Breast epithelium (tissue), 4 donors: ENCODE measurements around the gene MTSS2. TPM values are rescaled to one million over a fixed set of nuclear protein-coding genes. Genes with fewer than 3 reads are reported as not detected.

Source experiments
- DNase-seq, 2 donors: peaks; one replicate each; pipeline ENCODE4 v3.0.0-alpha.2; 2019; ENCODE audit warnings: low spot score in 2 of 2
- H3K27ac ChIP-seq, 2 donors: fragments of 200-600 bp; sonication (generic) in 1 of 2; one replicate each; pipeline ENCODE4 v1.5.1; 2016 to 2019; ENCODE audit warnings: mild to moderate bottlenecking in 1 of 2
- H3K27me3 ChIP-seq, 2 donors: fragments of 200-600 bp; sonication (generic) in 1 of 2; one replicate each; pipeline versions ENCODE4 v1.5.1 to v1.6.0; 2017 to 2019; ENCODE audit warnings: control low read depth in 1 of 2, mild to moderate bottlenecking in 1 of 2
- H3K36me3 ChIP-seq: fragments of 200-600 bp; one replicate; pipeline ENCODE4 v1.5.1; 2019
- H3K4me1 ChIP-seq, 2 donors: fragments of 200-600 bp; sonication (generic); one replicate each; pipeline ENCODE4 v1.5.1; 2016 to 2019; ENCODE audit warnings: control low read depth in 1 of 2
- H3K4me3 ChIP-seq, 3 donors: fragments of 200-600 bp; sonication (generic); 1 replicate in 2 of 3; 2 replicates in 1 of 3; pipeline ENCODE4 v1.5.1; 2016 to 2019; ENCODE audit warnings: mild to moderate bottlenecking in 3 of 3, moderate library complexity in 2 of 3
- H3K9me3 ChIP-seq, 2 donors: fragments of 200-600 bp; sonication (generic) in 1 of 2; one replicate each; pipeline ENCODE4 v1.5.1; 2016 to 2019; ENCODE audit warnings: control low read depth in 1 of 2
- CTCF ChIP-seq, 3 donors: fragments of 450-650 bp; IDR thresholded peaks; one replicate each; pipeline ENCODE4 v1.5.1; 2016 to 2017; ENCODE audit warnings: antibody characterized with exemption in 3 of 3, mild to moderate bottlenecking in 3 of 3, moderate library complexity in 3 of 3
- POLR2A ChIP-seq: fragments of 450-650 bp; IDR thresholded peaks from one replicate; pipeline ENCODE4 v1.6.1; 2016; ENCODE audit warnings: antibody characterized with exemption, mild to moderate bottlenecking, moderate library complexity
- POLR2AphosphoS5 ChIP-seq, 3 donors: sonication (generic); formaldehyde crosslinking; IDR thresholded peaks; one replicate each; pipeline ENCODE4 v1.6.1; 2017; ENCODE audit warnings: antibody characterized with exemption in 3 of 3
- intact Hi-C: fragments of 100-400 bp; cut with DNase I; formaldehyde crosslinking; loops from one replicate; pipeline ENCODE4 v1.15.1; 2023; ENCODE audit warnings: low total_unique reads
- total RNA-seq, 3 donors: library from RNA; depleted of rRNA; stranded (reverse); fragments of >200 nt; gene quantifications; one replicate each; pipeline ENCODE4 v1.1.0, GENCODE V29; 2016

MTSS2 gene
- total RNA-seq, 3 donors from 2014 or later: 9.4 to 28.8 (median 22.8) TPM

DNA sequence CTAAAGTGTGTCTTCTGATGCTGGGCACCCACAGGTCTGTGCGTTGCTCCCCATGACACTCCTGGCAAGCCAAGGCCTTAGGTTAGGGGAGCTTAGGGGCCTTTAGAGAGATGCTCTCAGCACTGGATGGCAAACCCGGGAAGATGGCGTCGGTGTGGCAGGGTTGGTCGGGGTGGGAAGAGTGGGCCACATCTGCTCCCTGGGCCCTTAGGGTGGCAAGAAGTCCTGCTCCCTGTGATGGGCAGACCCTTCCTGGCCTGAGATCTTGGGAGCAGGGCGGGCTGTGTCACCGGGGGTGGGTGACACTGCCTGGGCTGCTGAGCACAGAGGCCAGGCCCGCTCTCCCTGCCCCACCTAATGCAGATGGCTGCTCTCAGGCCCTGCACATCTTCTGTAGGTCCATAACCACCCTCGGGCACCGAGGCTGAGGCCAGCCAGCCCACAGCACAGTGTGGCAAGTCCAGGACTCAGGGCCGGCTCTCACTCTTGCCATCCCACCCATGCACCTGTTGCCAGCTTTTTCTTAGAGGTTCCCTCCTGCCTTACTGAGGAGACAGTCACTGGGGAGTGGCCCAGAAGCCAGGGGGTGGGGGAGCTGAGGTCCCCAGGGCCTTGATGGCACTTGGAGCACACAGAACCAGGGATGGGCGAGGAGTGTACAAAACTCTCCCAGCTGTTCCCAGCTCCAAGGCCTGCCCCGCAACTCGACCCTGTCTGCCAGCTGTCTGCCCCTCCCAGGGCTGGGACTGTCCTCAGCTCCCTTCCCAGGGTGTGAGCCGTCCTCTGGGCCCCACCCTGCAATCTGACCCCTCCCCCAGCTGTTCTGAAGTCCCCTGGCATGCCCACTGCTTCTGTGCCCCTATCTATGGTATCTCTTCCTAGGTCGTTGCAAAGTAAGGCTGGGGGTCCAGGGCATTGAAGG, 4.4 kb upstream of the MTSS2 start:
- H3K4me1 ChIP-seq: peaks cover 25 to 53% of the 10 kb centered on the region in 2 donors
- H3K4me3 ChIP-seq: no peak overlapping the region
- DNase-seq: no peak
- no peaks in the 10 kb centered on the region for H3K27me3 ChIP-seq
- H3K36me3 ChIP-seq: no peaks in the 10 kb centered on the region
- peak overlapping the region; percentile 93 to 96 for H3K27ac ChIP-seq
- no peaks in the 10 kb centered on the region for H3K9me3 ChIP-seq
- TF ChIP-seq POLR2AphosphoS5 (IDR thresholded peaks at IDR 0.05): no peak
- TF ChIP-seq POLR2A: no peak
- no peak for TF ChIP-seq CTCF (IDR thresholded peaks at IDR 0.05)
- intact Hi-C loops: no loop called here

DNA sequence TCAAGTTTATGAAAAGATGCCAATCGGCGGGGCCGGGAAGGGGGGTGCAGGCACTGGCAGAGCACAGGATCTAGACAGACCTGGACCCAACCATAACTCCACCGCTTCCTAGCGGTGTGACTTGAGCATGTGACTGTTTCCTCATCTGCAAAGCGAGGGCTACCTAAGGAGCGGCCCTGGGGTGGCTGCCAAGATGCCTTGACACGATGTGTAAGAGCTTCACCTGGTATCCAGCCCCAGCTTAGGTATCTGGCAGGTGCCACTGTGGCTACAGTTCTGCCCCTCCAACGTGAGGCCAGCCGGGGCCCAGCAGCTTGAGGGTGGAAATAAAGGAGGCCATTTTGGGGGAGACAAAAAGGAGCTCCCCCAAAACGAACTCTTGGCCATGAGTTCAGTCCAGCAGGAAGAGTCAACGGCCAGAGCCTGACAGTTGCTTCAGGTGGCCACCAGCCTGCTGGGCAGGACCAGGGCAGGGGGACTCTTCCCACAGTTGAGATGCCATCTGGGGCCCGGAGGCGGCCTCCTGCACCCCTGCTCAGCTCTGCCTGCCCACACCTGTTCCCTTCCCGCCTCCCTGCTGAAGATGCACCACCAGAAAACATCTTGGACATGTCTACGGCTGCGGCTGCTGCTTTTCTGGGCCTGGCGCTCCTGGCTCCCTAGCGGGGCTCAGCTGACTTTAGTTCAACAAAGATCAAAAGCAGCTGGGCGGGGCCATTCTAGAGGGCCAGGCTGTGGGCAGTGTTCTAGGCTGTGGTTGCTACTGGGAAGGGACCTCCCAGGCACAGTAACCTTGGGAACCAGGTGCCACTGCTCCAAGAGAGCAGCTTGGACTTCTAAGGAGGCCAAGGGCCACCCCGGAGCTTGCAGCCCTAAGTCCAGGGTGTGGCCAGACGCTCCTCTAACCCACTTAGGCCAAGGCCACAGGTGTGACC, 3.4 kb upstream of the MTSS2 start:
- intact Hi-C loops: no loop called here
- no peaks in the 10 kb centered on the region for H3K9me3 ChIP-seq
- TF ChIP-seq POLR2A (no peak), CTCF (IDR thresholded peaks at IDR 0.05) (no peak), POLR2AphosphoS5 (IDR thresholded peaks at IDR 0.05) (no peak)
- no peaks in the 10 kb centered on the region for H3K36me3 ChIP-seq
- peaks cover 22 to 53% of the 10 kb centered on the region in 2 donors for H3K4me1 ChIP-seq
- no peaks in the 10 kb centered on the region for H3K27me3 ChIP-seq
- H3K4me3 ChIP-seq: no peak overlapping the region
- peak overlapping the region; percentile 92 to 93 for H3K27ac ChIP-seq
- DNase-seq: no peak

DNA sequence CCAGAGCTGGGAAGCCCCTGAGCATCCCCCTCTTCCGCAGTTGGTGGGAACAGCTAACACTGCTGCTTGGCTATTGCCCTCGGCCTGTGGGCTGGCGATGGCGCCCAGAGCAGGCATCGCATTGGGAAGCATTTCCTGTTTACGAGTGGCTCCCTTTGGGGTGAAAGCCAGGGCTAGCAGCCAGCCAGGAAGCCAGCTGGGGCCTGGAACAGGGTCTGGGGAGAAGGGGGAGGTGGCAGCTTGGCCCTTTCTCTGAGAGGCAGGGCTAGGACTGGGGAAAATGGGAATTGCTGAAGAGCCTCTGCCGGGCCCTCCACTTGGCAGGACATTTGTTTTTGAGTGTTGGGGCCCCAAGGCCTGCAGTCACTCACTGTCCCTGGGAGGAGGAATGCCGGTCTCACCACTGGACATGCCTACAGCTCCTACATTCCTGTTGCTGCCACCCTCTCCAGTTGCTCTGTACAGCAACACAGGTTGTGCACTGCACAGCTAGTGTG, 2.4 kb upstream of the MTSS2 start:
- TF ChIP-seq POLR2AphosphoS5 (IDR thresholded peaks at IDR 0.05) (no peak), POLR2A (no peak), CTCF (IDR thresholded peaks at IDR 0.05) (no peak)
- intact Hi-C loops: no loop called here
- H3K27ac ChIP-seq: peak overlapping the region; percentile 92 to 93
- peaks cover 23 to 53% of the 10 kb centered on the region in 2 donors for H3K4me1 ChIP-seq
- no peaks in the 10 kb centered on the region for H3K27me3 ChIP-seq
- H3K4me3 ChIP-seq: no peak overlapping the region
- H3K36me3 ChIP-seq: no peaks in the 10 kb centered on the region
- DNase-seq: peak in 1 of 2 donors; percentile 76
- no peaks in the 10 kb centered on the region for H3K9me3 ChIP-seq

- Histone ChIP-seq H3K4me3 (no peak overlapping the region), H3K27me3 (no peaks in the 10 kb centered on the region), H3K9me3 (no peaks in the 10 kb centered on the region), H3K36me3 (no peaks in the 10 kb centered on the region), H3K4me1 (peaks cover 25 to 55% of the 10 kb centered on the region in 2 donors), H3K27ac (peak overlapping the region; percentile 92 to 93)
- intact Hi-C loops: no loop called here
- DNase-seq: no peak
- TF ChIP-seq POLR2AphosphoS5 (IDR thresholded peaks at IDR 0.05) (no peak), CTCF (IDR thresholded peaks at IDR 0.05) (no peak), POLR2A (no peak)
Observed at GRCh38 chr16:70687671-70688245, 1.9 kb upstream of the MTSS2 start.
